ENCODE data around the gene KSR2.
A peak's percentile ranks its signal among the peaks of the same experiment; 100 is the strongest.

The KSR2 gene

DNA sequence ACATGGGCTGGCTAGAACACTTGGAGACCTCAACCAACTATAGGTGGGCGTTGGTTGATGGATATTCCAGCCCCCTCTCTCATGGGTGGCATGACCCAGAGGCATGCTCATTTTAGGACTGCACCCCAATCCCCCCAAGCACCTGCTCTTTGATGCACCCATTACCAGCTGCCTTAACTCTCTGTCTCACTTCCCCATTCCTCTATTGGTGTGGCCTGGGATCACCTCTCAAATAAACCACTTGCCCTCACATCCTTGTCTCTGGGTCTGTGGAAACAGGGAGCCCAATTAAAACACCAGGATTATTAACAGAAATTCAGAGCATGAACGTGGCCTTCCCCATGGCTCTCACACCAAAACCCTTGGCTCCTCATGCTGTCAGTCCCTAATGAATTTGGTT lies 405.1 kb downstream of the KSR2 start:
- no peak for DNase-seq
- intact Hi-C loops (cut with DNase I), result no loop called here

- intact Hi-C loops (cut with DNase I), result no loop called here
- DNase-seq, result no peak
Measured at GRCh38 chr12:117563007-117563406, 405.8 kb downstream of the KSR2 start.

GRCh38 chr12:117561990-117562389 lies 406.8 kb downstream of the KSR2 start:
- intact Hi-C loops (cut with DNase I), result no loop called here
- DNase-seq, result no peak

GRCh38 chr12:117559978-117560377 lies 408.8 kb downstream of the KSR2 start:
- no peak for DNase-seq
- intact Hi-C loops (cut with DNase I), result no loop called here

GRCh38 chr12:117555889-117556288 lies 412.9 kb downstream of the KSR2 start:
- intact Hi-C loops (cut with DNase I), result no loop called here

GRCh38 chr12:117552971-117553370 lies 415.8 kb downstream of the KSR2 start:
- intact Hi-C loops (cut with DNase I), result no loop called here
- DNase-seq, result peak in 1 of 10 donors; percentile 22

More at GRCh38 chr12:117555889-117556288, 412.9 kb downstream of the KSR2 start:
- no peak for DNase-seq

GRCh38 chr12:117551665-117552064 lies 417.1 kb downstream of the KSR2 start:
- DNase-seq, result no peak
- intact Hi-C loops (cut with DNase I), result no loop called here

DNA sequence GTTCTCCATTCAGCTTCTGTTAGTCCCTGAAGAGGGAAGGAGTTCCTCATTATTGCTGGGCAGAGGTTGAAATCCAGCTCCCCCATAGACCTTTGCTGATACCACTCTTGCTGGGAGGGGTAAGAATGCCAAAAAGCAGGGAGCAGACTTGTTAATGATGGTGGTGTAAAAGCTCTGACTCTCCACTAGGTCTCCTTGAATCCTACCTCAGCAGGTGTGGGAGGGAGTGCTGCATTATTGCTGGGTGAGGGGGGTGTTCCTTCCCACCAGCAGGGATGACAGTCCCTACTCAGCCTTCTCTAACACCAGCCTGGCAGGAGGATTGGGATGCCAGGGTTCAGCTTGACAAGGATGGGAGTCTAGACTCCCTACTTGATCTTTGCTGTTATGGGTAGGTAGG lies 421.6 kb downstream of the KSR2 start:
- no peak for DNase-seq
- intact Hi-C loops (cut with DNase I), result no loop called here

DNA sequence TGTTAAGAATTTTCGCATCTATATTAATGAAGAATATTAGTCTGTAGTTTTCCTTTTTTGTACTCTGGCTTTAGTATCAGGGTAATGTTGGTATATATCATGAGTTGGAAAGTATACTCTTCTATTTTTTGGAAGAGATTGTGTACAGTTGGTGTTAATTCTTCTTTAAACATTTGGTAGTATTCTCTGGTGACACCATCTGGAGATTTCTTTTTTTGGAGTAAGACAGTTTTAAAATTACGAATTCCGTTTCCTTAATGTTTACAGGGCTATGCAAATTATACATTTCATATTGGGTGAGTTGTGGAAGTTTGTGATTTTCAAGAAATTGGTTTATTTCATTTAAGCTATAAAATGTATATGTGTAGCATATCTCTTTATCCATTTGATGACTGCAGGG lies 423.6 kb downstream of the KSR2 start:
- intact Hi-C loops (cut with DNase I), result no loop called here
- no peak for DNase-seq

GRCh38 chr12:117540011-117540410 lies 428.8 kb downstream of the KSR2 start:
- DNase-seq, result no peak
- intact Hi-C loops (cut with DNase I), result no loop called here

- no peak for DNase-seq
- intact Hi-C loops (cut with DNase I), result no loop called here
Measured at GRCh38 chr12:117538926-117539325, 429.9 kb downstream of the KSR2 start.

GRCh38 chr12:117538032-117538690 lies 430.6 kb downstream of the KSR2 start:
- no peak for DNase-seq

DNA sequence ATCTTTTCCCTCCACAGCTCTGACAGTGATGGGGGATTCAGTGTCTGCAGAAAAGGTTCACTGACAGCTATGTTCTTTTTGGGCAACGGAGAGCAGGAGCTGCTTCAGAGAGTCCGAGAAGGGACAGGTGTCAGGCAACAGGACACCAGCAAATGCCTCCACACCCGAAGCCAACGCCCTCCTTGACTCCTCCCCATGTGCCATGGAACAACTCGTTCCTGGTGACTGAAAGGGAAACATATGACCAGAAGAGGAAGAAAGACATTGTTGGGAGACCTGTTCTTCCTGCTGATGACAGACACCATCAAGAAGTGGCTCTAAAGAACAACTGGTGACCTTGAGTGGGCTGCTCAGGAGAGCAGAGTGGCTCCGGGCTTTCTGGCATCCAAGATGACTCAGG lies 435.1 kb downstream of the KSR2 start:
- no peak for DNase-seq
- intact Hi-C loops (cut with DNase I), result no loop called here

More at GRCh38 chr12:117538032-117538690, 430.6 kb downstream of the KSR2 start:
- intact Hi-C loops (cut with DNase I), result no loop called here

DNA sequence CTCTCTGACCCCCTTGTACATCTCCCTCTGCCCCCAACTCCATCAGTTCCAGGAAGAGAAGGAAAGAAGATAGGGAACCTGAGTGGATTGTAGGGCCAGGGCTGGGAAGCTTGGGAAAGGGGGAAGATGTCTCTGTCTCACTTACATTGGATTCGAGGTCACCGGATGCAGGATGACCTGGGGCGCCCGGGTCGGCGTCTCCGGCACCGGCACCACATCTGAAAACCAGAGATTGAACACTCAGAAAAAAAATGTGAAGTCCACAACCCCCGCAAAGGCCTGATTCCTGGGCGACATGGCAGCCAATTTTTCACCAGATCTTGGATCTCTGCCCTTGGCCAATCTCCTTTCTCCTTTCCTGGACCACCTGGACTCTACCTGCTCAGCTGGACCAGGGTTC lies 438.0 kb downstream of the KSR2 start:
- intact Hi-C loops (cut with DNase I), result no loop called here
- no peak for DNase-seq

DNA sequence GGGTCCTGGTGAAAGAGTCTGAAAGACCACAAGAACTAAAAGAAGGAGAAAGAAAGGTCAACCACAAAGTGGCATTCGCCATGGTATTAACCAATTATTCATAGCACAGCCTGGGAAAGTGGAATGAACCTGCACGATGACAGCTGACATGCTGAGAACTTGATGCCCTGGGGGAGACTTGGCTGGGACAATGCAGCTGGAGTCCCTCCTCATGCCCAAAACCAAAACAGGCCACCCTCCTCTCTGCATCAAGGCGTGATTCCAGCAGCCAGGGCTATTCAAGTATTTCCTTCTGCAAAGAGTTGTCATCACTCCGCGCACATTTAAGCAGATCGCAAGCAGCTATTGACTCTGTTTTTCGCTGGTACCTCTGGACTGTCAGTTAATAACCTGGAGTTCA lies 440.3 kb downstream of the KSR2 start:
- DNase-seq, result no peak

GRCh38 chr12:117527479-117527855 lies 441.3 kb downstream of the KSR2 start:
- DNase-seq, result no peak
- intact Hi-C loops (cut with DNase I), result no loop called here

More for the DNA sequence above, 440.3 kb downstream of the KSR2 start:
- intact Hi-C loops (cut with DNase I), result no loop called here

DNA sequence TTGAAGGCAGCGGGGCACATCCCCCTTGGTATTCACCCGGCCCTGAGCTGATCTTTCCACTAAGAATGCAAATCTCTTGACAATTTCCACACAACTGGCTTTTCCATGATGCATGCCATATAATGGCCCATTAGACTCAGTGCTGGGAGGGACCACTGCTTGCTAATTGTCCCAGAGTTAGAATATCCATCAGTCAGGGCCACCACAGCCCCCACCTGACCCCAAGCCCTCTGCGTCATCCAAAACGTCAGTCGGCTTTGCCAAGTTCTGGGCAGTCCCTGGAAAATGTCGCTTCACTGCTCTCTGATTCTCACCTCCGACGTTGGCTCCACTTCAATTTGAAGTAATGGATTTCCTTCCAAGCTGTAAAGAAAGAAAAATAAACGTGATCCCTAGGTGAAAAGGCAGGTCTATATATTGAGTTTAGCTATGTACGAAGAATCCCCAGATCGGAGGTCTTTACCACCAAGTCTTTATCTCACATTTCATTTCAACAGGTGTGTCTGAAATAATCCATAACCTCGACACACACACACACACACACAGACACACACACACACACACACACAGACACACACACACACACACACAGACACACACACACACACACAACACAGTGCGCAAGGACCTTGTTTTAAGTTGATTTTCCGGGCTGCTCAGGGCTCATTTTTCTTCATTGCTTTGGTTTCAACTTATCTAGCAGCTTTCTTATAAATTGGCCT lies 441.9 kb downstream of the KSR2 start:
- no peak for DNase-seq
- intact Hi-C loops (cut with DNase I), result no loop called here

GRCh38 chr12:117525766-117526165 lies 443.0 kb downstream of the KSR2 start:
- intact Hi-C loops (cut with DNase I), result no loop called here
- DNase-seq, result no peak

DNA sequence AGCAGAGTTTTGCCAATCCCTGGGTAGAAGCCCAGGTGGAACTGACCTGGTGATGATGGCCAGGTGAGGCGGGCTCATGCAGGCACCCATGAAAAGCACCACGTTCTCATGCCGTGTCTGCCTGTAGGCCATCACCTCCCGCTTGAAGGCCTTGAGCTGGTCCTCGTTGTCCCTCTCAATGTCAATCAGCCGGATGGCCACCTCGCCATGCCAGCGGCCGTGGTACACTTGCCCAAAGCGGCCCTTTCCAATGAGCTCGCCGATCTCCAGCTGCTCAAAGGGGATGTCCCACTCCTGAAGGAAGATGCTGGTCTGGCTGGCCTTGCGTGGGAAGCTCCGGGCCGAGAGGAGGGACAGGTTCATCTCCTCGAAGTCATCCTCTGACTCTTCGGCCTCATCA lies 444.0 kb downstream of the KSR2 start:
- DNase-seq, result peak in 1 of 10 donors; percentile 80
- intact Hi-C loops (cut with DNase I), result no loop called here

DNA sequence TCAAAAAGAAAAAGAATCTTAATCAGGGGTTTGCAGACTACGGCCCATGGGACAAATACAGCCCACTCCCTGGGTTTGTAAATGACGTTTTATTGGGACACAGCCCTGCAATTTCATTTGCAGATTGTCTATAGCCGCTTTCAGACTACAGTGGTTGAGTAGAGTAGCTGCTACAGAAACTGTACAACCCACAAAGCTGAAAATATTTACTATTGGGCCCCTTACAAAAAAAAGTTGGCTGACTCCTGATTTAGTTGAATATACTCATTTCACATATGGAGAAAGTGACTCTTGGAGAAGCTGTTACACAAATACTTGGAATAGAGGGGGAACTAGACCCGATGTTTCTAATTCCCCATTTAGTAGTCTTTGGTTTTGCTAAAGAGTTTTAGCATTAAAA lies 444.8 kb downstream of the KSR2 start:
- intact Hi-C loops (cut with DNase I), result no loop called here
- DNase-seq, result no peak

DNA sequence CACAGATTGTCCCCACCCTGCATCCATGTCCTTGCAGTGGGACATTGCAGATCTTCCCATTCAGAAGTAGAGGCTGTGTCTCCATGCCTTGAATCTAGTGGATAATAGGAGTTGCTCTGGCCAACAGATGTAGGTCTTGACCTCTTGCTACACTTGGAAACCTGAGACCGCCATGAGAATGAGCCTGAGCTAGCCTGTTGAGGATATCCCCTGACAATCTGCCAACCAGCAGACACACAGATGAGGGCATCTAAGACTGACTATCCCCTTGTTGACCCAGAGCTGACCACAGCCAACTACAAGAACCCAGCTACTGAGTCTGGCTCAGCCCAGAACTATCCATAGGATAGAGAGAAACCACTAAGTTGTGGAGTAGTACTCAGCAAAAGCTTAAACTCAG lies 446.2 kb downstream of the KSR2 start:
- intact Hi-C loops (cut with DNase I), result no loop called here
- DNase-seq, result no peak

DNA sequence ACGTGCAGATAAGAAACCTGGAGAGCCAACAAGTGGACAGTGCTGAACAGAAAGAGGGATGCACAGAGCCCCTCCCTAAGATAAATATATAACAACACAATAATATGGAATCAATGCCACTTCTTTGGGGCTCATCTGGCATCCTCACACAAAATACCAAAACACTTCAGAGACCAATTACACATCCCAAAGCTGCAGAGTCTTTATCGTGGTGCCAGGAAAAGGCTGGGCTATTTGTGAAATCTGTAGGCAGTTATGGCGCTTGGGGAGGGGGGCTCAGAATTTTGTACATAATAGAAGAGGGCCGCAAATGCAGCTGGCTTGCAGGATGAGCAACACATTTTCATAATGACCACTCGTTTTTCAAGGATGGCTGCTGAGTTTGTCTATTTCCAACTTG lies 446.9 kb downstream of the KSR2 start:
- intact Hi-C loops (cut with DNase I), result no loop called here
- DNase-seq, result no peak

Measured in posterior cingulate gyrus (tissue), 11 donors.